UCSD-AML1 (cell line): ENCODE results near the gene AP4B1.
"Not testable (repeated sequence)": the region's sequence is repeated elsewhere in the genome, so short reads cannot be mapped to it uniquely, and the experiment has no call there.

ENCODE experiments used
- DNase-seq: peaks from one replicate; lab custom pipeline; 2025; ENCODE audit not compliant: unreplicated experiment; lab: John Stamatoyannopoulos, UW

The AP4B1 gene

DNA sequence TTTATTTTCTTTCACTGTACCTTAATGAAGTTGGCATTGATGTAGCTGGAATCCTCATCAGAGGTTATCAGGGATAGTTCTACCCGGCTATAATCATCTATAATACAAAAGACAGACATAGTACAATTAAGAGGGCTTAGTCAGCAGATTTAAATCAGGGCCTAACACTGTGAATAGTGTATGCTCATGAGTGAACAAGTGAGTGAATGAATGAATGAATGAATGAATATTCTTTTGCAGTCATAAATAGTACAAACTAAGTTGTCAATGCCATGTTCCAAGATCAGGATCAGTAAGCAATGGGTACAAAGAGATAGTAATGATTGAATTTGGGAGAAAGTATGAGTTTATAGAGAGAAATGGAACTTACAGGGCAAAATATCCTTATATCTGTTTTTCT lies 45.6 kb downstream of the AP4B1 start:
- DNase-seq = no peak

DNA sequence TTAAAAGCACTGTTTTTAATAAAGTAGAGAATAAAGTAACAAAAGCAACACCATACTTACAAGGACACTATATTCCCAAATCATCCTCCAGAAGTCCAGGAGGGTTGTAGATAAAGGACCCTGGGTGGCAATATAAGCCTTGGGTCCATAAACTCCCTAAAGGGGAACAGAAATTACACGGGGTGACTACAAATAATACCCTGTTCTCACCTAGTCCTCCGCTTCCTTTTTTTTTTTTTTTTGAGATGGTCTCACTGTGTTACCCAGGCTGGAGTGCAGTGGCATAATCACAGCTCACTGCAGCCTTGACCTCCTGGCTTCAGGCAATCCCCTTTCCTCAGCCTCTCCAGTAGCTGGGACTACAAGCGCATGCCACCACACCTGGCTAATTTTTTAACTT lies 46.2 kb downstream of the AP4B1 start:
- no peak for DNase-seq

DNA sequence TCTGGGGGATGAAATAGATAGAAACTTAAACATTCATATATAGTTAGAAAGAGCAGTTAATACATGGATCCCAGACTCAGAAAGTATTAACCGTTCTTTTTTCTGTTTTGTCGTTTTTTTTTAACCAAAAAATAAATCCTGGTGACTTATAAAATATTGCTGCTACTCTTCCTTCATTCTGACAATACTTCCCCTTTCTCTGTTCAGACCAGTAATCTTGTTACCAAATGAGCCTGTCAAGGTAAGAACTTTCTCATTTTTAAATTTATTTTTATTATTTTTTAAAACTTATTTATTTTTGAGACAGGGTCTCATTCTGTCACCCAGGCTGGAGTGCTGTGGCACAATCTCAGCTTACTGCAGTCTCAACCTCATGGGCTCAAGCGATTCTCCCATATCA lies 46.8 kb downstream of the AP4B1 start:
- DNase-seq = no peak

DNA sequence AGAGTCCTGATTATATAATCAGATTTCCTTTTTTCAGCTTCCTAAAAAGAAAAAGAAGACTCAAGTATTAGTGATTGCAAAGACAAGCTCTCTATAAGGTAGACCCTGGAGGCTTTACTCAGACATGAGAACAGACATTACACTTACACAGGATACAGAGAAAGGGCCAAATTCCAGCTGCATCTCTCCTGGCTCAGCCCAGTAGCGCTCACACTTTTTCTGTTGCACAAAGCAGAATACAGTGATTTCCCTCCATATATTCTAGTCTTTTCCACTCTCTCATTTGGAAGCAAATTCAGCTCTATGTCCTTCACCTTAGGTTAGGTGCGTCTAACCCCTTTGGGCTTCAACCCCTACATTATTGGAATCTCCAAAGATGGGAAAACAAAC lies 48.2 kb downstream of the AP4B1 start:
- no peak for DNase-seq

DNA sequence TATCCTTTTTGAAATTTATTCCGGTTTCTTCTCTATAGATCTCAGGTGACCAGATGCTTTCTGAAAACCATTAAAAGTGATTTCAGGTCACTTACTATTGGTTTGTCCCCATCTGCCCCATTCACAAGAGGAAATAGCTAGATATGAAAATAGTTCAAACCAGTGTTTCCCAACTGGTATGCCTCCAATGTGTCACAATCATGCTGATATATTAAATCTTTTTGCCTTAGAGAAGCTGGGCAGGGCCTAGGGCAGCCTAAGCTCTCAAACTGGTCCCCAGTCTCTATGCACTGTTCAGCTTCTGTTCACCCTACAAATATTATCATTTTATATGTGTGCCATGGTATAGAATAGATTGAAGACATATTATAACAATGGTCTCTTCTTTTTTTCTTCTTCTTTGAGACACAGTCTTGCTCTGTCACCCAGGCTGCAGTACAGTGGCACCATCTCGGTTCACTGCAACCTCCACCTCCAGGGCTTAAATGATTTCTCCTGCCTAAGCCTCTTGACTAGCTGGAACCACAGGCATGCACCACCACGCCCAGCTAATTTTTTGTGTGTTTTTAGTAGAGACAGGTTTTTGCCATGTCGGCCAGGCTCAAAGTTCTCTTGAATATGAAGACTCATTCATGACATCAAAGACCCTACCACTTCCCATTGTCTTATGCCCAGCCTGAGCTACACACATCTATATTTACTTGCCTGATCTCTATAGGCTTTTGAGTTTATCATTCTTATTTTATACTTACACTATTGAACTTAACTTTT lies 48.8 kb downstream of the AP4B1 start:
- no peak for DNase-seq

DNA sequence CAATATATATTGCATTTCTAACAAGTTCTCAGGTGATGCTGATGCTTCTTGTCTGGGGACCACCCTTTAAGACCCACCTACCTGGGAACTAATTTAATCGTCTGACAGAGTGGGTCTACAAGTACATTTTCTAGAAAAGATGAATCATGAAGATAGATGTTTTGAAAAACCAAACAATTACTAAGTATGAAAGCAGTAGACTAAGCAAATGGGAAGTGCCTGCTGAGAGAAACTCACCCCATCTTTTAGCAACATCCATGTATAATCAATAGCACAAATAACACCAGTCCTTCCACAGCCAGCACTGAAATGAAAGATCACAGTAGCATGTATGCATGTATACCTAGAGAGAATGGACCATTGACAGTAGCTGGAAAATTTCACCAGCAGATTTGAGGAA lies 50.4 kb downstream of the AP4B1 start:
- no peak for DNase-seq

DNA sequence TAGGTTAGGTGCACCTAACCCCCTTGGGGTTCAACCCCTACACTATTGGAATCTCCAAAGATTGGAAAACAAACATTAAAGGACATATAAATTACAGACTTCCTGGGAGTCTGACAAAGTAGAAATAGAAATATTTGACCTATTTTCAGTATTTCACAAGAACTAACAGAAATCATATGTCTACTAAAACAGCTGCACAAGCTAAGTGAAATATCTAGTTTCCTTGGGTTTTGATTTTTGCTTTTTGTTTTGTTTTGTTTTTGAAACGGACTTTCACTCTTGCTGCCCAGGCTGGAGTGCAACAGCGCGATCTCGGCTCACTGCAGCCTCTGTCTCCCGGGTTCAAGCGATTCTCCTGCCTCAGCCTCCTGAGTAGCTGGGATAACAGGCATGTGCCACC lies 51.9 kb downstream of the AP4B1 start:
- DNase-seq = not testable (repeated sequence)

DNA sequence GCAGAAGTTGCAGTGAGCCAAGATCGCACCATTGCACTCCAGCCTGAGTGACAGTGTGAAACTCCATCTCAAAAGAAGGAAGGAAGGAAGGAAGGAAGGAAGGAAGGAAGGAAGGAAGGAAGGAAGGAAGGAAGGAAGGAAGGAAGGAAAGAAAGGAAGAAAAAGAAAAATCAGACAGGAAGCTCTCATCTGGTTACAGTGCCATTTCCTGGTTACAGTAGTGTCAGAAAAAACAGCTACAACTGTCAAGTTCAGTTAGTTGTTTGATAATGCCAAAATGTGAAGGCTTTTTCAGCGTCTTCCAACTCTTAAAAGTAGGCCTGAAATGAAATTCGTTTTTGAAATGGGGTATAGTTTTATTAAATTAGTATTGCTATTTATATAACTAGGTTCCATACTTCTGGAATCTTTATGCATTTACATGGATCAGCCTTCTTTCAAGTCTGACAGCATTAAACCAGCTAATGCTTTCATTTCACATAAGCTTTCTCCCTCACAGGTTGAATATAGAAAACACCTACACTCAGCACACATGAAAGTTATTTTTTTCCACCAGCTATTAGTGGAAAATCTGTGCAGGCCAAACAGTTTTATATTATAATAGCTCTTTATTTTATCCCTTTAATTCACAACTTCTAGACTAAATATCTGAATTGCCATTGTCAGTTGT lies 54.3 kb downstream of the AP4B1 start:
- no peak for DNase-seq

DNA sequence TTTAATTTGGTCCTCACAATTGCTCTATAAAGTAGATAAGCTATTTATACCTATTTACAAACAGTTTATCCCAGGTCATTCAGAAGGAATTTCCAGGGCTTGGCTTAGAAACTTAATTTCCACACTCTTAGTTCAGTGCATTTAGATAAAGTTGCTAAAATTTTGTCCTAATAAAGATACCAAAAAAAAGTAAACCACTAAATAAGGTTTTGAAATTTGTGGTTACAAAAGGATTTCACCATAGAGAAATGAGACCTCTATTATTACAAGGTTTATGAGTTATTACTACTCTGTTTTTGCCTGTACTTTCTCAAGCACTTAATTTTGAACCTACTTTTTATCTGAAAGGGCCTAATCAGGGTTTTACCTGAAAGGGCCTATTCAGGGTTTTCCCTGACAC lies 55.5 kb downstream of the AP4B1 start:
- no peak for DNase-seq

DNA sequence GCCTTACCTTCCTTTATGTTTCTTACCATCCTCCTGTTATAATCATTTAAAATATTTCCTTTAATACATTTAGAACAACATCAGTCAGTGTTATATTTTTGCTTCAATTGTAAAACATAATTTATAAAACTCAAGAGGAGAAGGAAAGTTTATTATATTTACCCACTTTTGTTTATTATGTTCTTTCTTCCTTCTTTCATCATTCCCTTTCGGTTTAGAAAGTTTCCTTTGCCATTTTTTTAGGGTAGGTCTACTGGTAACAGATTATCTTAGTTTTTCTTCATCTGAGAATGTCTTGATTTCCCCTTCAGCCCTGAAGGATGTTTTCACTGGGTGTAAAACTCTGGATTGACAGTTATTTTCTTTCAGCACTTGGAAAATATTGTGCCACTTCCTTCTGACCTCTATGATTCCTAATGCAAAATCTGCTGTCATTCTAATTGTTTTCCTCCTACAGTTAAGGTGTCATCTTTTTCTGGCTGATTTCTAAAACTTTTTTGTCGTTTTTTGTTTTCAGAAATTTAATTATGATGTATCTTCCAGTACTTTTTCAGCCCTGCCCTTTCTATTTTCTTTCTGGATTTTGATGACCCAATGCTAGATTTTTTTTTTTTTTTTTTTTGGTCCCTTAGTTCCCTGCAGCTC lies 58.1 kb downstream of the AP4B1 start:
- no peak for DNase-seq
